BE2C (cell line): Measurements from ENCODE around the gene LAMTOR4.

Experiments used
- DNase-seq: peaks from one replicate; pipeline ENCODE4 v3.0.0-alpha.2; 2020
- H3K27me3 ChIP-seq: fragments of 250-450 bp; sonication (Bioruptor Pico); 2 replicates; pipeline ENCODE4 v1.5.1; 2020; ENCODE audit warnings: mild to moderate bottlenecking
- H3K36me3 ChIP-seq: fragments of 250-450 bp; sonication (Bioruptor Pico); 2 replicates; pipeline ENCODE4 v1.5.1; 2020; ENCODE audit warnings: mild to moderate bottlenecking
- H3K4me1 ChIP-seq: fragments of 250-450 bp; sonication (Bioruptor Pico); 2 replicates; pipeline ENCODE4 v1.5.1; 2020
- H3K4me3 ChIP-seq: 2 replicates; pipeline ENCODE4 v1.5.1; 2011; ENCODE audit warnings: low read depth, low read length
- H3K9me3 ChIP-seq: fragments of 250-450 bp; sonication (Bioruptor Pico); 2 replicates; pipeline ENCODE4 v1.5.1; 2020
- TF ChIP-seq, protein P1 (sequence below): IDR thresholded peaks from 2 replicates; pipeline ENCODE4 v1.5.1; 2012; ENCODE audit warnings: mild to moderate bottlenecking, low read depth, low read length

LAMTOR4 gene

DNA sequence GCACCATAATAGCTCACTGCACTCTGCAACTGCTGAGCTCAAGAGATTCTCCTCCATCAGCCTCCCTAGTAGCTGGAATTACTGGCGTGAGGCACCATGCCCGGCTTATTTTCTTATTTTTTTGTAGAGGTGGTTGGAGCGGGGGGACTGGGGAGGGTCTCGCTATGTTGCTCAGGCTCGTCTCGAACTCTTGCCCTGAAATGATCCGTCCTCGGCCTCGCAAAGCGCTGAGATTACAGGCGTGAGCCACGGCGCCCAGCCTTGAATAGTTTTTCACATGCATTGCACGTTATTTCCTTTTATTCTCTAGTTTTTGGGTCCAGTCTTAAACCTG is 526 bp upstream of the LAMTOR4 start:
- Histone ChIP-seq H3K9me3 (no peaks in the 10 kb centered on the region), H3K4me1 (peaks cover 4% of the 10 kb centered on the region), H3K36me3 (no peaks in the 10 kb centered on the region; the same call in 1 of the 2 replicates), H3K4me3 (peak overlapping the region; percentile 98), H3K27me3 (no peaks in the 10 kb centered on the region)
- no peak for DNase-seq
- TF ChIP-seq, protein P1, sequence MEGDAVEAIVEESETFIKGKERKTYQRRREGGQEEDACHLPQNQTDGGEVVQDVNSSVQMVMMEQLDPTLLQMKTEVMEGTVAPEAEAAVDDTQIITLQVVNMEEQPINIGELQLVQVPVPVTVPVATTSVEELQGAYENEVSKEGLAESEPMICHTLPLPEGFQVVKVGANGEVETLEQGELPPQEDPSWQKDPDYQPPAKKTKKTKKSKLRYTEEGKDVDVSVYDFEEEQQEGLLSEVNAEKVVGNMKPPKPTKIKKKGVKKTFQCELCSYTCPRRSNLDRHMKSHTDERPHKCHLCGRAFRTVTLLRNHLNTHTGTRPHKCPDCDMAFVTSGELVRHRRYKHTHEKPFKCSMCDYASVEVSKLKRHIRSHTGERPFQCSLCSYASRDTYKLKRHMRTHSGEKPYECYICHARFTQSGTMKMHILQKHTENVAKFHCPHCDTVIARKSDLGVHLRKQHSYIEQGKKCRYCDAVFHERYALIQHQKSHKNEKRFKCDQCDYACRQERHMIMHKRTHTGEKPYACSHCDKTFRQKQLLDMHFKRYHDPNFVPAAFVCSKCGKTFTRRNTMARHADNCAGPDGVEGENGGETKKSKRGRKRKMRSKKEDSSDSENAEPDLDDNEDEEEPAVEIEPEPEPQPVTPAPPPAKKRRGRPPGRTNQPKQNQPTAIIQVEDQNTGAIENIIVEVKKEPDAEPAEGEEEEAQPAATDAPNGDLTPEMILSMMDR: no peak

DNA sequence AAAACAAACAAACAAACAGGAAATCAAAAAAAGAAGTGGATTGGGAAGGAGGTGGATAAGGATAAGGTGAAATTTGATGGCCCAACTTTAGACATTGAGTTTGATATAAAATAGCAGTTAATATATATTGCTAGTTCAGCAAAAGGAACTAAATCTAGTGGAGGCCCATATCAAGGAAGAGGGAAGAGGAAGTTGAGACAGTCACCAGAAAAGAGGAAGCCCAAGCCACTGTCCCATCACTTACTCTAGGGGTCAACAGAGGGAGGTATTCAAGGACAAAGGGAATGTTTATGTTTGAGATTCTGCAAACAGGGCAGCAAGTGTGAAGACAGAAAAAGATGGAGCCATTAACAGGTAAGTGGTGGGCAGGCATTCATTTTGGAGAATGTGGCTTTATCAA is 3.7 kb downstream of the LAMTOR4 start:
- TF ChIP-seq, protein P1: no peak
- DNase-seq: no peak
- H3K9me3 ChIP-seq: no peaks in the 10 kb centered on the region
- H3K4me3 ChIP-seq: no peak overlapping the region
- H3K36me3 ChIP-seq: peaks cover 26% of the 10 kb centered on the region
- no peaks in the 10 kb centered on the region for H3K27me3 ChIP-seq
- peaks cover 20% of the 10 kb centered on the region for H3K4me1 ChIP-seq

DNA sequence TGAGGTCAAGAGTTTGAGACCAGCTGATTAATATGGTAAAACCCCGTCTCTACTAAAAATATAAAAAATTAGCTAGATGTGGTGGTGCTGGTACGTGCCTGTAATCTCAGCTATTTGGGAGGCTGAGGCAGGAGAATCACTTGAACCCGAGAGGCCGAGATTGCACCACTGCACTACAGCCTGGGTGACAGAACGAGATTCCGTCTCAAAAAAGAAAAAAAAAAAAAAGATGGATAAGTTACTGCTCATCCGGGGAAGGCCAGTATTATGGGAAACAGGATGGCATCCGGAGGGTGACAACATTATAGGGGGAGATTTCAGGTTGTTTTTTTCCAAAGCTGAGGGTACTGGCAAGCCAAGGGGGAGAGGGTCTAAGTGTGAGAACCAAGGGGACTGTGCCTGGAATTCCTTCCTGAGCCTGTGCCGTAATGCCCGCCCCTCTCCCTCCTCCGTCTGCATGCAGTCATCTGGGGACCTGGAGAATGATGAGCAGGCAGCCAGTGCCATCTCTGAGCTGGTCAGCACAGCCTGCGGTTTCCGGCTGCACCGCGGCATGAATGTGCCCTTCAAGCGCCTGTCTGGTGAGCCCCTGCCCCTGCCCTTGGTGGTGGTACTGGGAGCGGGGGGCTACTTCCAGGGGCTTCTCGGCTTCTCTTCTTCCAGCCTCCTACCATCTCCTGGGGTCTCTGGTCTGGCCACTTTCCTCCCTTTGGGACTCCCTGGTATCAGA is 4.4 kb downstream of the LAMTOR4 start:
- peaks cover 26% of the 10 kb centered on the region for H3K36me3 ChIP-seq
- H3K27me3 ChIP-seq: no peaks in the 10 kb centered on the region
- no peak overlapping the region for H3K4me3 ChIP-seq
- peaks cover 20% of the 10 kb centered on the region for H3K4me1 ChIP-seq
- DNase-seq: peak; percentile 44
- H3K9me3 ChIP-seq: no peaks in the 10 kb centered on the region
- TF ChIP-seq, protein P1: no peak

DNA sequence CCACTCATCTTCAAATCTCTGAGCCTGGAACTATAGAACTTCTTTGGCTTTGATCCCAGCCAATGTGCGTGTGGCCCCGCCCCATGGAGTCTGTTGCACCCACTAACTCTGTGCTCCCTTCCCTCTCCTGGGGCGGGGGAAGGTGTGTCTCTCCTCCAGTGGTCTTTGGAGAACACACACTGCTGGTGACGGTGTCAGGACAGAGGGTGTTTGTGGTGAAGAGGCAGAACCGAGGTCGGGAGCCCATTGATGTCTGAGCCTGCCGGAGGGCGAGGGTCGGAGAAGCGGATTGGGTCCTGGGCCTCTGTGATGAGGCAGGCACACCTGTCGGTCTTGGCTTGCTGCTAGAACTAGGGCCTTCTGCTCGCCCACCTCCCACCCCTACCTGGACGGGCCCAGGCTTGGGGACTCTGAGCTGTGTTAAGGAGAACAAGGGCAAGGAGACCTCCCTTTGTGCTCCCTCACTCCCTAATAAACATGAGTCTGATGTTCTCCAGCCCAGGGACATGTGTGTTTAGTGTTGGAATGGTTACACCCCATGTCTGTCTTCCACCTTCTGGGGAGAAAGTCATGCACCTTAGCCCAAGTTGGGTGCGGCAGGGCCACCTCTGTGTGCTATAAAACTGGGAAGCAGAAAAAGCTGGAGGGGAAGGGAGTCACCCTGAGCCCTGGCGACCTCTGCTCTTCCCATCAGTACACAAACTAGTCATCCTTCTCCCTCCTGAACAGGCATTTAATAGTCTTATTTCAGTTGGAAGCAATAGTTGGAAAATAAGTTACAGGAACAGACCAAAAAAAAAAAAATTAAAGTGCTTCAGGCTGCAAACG is 5.2 kb downstream of the LAMTOR4 start:
- Histone ChIP-seq H3K4me3 (no peak overlapping the region), H3K4me1 (peaks cover 20% of the 10 kb centered on the region), H3K36me3 (peaks cover 26% of the 10 kb centered on the region), H3K27me3 (no peaks in the 10 kb centered on the region), H3K9me3 (no peaks in the 10 kb centered on the region)
- TF ChIP-seq, protein P1: no peak
- no peak for DNase-seq

DNA sequence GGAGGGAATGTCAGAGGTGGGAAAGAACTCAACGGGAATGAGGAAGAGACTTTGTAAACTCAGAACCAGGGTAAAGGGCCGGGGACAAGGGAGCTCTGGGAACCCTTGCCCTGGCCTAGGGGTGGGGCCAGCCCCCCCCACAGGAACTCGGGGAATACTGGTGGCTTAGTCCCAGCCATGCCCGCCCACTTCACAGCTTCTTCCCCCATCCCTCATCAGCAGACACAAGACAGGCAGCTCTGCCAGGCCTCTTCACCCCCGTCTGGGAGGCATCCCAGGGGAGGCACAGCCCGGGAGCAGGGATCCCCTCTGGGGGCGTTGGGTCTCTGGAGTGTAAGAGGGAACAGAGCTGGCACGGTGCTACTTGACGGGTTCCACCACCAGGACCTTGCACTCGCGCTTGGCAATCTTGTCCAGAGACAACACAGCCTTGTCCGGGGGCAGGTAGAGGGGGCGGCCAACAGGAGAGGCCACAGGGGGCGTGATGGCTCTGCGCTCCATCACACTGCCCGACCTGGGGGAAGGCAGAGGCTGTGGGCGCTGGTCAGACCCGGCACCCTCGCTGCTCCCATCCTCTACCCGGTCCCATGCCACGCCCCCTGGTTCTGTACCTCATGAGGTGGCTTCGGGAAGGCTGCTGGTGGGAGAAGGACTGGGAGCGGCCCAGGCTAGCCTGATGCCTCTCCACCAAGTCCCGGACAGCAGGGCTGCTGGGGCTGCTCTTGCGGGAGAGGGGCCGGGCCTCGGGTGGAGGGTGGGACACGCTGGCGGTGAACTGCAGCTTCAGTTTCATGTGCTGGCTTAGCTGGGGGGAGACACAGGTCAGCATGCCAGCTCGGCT is 6.2 kb downstream of the LAMTOR4 start:
- Histone ChIP-seq H3K27me3 (no peaks in the 10 kb centered on the region), H3K4me1 (peaks cover 20% of the 10 kb centered on the region), H3K9me3 (no peaks in the 10 kb centered on the region), H3K36me3 (peaks cover 26% of the 10 kb centered on the region), H3K4me3 (no peak overlapping the region)
- TF ChIP-seq, protein P1: no peak
- peak; percentile 55 for DNase-seq
